ENCODE measurements around the gene PRXL2B.
A peak's percentile ranks its signal among the peaks of the same experiment; 100 is the strongest.

DNA sequence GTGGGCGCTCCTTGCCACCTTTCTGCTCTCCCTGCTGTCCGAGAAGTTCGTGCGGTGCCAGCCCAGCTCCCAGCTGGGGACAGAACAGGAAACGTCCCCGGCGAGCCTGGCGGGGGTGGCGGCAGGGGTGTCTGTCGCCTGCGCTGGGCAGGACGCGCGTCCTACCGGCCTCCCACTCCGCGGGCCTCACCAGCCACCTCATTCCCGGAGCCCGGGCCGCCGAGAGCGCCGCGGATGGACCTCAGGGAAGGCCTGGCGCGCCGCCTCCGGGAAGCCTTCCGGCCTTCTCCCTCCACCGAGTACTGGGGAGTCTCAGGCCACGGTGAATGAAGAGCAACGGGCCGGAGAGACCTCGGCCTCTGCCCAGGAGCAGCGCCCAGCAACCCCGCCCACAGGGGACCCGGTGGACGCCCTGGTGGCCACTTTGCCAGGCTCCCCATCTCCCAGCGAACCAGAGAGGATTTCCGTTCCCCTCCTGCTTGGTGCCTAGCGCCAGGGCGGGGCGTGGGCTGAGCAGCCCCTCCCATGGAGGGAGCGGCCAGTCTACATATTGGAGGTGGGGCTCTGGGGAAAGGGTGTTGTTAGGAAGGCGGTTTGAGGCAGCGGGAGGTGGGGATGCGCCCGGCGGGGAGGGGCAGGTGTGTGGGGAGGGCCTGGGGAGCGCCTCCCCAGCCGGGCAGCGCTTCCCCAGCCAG is 39.9 kb upstream of the PRXL2B start:
- TF ChIP-seq POLR2A (IDR thresholded peaks at IDR 0.05; ENCODE audit: extremely low read depth, insufficient read length) (peak; percentile 55), MYC (IDR thresholded peaks at IDR 0.05; ENCODE audit: low read depth, low read length) (no peak; the same call in 1 of the 2 replicates)
- TF ChIP-seq, protein P1, sequence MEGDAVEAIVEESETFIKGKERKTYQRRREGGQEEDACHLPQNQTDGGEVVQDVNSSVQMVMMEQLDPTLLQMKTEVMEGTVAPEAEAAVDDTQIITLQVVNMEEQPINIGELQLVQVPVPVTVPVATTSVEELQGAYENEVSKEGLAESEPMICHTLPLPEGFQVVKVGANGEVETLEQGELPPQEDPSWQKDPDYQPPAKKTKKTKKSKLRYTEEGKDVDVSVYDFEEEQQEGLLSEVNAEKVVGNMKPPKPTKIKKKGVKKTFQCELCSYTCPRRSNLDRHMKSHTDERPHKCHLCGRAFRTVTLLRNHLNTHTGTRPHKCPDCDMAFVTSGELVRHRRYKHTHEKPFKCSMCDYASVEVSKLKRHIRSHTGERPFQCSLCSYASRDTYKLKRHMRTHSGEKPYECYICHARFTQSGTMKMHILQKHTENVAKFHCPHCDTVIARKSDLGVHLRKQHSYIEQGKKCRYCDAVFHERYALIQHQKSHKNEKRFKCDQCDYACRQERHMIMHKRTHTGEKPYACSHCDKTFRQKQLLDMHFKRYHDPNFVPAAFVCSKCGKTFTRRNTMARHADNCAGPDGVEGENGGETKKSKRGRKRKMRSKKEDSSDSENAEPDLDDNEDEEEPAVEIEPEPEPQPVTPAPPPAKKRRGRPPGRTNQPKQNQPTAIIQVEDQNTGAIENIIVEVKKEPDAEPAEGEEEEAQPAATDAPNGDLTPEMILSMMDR (IDR thresholded peaks at IDR 0.05; ENCODE audit: low read depth, low read length) = no peak
- TF ChIP-seq, protein P2, sequence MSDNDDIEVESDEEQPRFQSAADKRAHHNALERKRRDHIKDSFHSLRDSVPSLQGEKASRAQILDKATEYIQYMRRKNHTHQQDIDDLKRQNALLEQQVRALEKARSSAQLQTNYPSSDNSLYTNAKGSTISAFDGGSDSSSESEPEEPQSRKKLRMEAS (IDR thresholded peaks at IDR 0.05; ENCODE audit: low read depth, low read length) = no peak
